H1 (cell line): ENCODE data around the gene CHRNA1. TPM values are rescaled to one million over a fixed set of nuclear protein-coding genes. Genes with fewer than 3 reads are reported as not detected.

Experiments
- GABPA ChIP-seq: IDR thresholded peaks from 2 replicates; pipeline ENCODE4 v1.6.1; 2011; ENCODE audit warnings: mild to moderate bottlenecking, low read length, moderate library complexity, borderline replicate concordance; ENCODE audit not compliant: insufficient read depth
- JUN ChIP-seq: IDR thresholded peaks from 2 replicates; pipeline ENCODE4 v1.6.1; 2011; ENCODE audit warnings: low read depth, mild to moderate bottlenecking, improper control_type of control experiment, low read length
- SAP30 ChIP-seq: fragments of 300-600 bp; sonication (generic); IDR thresholded peaks from 2 replicates; pipeline ENCODE4 v1.7.1; 2012; ENCODE audit warnings: low read length, moderate library complexity, mild to moderate bottlenecking, inconsistent platforms; ENCODE audit not compliant: insufficient read depth, insufficient replicate concordance
- SUZ12 ChIP-seq: fragments of 200-600 bp; sonication (generic); IDR thresholded peaks from 2 replicates; pipeline ENCODE4 v1.6.1; 2012; ENCODE audit warnings: mild to moderate bottlenecking, inconsistent platforms, low read length, moderate library complexity, mixed read lengths
- polyA plus RNA-seq, 7 experiments: library from polyadenylated mRNA; depleted of rRNA in 3 of 7; stranded (reverse) in 5 of 7; unstranded in 2 of 7; fragments of >200 nt in 5 of 7; fragments of 200-250 nt in 2 of 7; gene quantifications; 1 replicate in 5 of 7; 2 replicates in 1 of 7; 4 replicates in 1 of 7; pipeline versions ENCODE4 v1.2.1 to v1.2.3, GENCODE V29; 2011 to 2013; ENCODE audit warnings: missing spikeins in 2 of 7, mixed read lengths in 2 of 7
- total RNA-seq: library from RNA; stranded (reverse); fragmentation: NEBNext Ultra II Directional; extraction: Animal tissue kit (Norgen Biotek cat#: 25700); gene quantifications from 2 replicates; pipeline ENCODE4 v1.2.1, GENCODE V29; 2021
- TF ChIP-seq, protein P1 (sequence below): fragments of 300-600 bp; sonication (generic); IDR thresholded peaks from 2 replicates; pipeline ENCODE4 v1.7.1; 2012; ENCODE audit warnings: low read length, moderate library complexity, mild to moderate bottlenecking, inconsistent platforms; ENCODE audit not compliant: insufficient replicate concordance

Gene CHRNA1
- total and polyA plus RNA-seq, 2 of the 8 experiments (the other 6 are each of a cell fraction or from before 2014, with no cell fraction given), result 0.11 to 0.15 TPM

DNA sequence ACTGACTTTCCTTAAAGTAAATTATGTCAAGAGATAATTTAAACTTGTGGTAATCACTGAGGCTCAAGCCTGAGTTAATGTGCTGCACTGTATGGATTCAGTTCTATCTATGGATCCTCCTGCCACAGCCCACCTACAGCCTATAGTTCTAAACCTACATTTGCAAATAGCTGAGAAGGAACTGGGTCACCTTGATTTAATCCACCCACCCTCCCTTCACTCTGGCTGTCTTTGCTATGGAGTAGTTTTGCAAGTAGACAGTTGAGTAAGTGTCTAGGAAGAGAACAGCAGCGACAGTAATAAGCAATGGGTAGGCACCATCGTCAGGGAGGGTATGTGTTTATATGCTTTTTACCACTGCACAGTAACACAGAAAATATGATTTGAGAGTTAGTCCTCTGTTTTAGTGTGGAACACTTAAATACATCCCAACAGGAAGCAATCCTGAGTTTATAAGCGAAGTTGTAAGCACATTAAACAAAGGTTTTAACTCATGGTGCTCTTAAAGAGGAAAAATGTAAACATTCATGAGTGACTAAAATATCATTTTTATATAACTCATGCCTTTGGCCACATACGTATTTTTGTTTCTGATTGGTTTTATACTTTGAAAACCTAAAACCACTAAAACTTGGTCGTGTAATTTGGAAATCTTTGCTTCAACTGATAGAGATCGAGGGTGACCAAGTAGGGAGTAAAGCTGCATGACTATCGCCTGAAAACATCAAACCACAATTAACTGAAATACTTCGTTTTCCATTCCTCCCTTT, 36.3 kb upstream of the CHRNA1 start (continued):
- TF ChIP-seq, protein P1, sequence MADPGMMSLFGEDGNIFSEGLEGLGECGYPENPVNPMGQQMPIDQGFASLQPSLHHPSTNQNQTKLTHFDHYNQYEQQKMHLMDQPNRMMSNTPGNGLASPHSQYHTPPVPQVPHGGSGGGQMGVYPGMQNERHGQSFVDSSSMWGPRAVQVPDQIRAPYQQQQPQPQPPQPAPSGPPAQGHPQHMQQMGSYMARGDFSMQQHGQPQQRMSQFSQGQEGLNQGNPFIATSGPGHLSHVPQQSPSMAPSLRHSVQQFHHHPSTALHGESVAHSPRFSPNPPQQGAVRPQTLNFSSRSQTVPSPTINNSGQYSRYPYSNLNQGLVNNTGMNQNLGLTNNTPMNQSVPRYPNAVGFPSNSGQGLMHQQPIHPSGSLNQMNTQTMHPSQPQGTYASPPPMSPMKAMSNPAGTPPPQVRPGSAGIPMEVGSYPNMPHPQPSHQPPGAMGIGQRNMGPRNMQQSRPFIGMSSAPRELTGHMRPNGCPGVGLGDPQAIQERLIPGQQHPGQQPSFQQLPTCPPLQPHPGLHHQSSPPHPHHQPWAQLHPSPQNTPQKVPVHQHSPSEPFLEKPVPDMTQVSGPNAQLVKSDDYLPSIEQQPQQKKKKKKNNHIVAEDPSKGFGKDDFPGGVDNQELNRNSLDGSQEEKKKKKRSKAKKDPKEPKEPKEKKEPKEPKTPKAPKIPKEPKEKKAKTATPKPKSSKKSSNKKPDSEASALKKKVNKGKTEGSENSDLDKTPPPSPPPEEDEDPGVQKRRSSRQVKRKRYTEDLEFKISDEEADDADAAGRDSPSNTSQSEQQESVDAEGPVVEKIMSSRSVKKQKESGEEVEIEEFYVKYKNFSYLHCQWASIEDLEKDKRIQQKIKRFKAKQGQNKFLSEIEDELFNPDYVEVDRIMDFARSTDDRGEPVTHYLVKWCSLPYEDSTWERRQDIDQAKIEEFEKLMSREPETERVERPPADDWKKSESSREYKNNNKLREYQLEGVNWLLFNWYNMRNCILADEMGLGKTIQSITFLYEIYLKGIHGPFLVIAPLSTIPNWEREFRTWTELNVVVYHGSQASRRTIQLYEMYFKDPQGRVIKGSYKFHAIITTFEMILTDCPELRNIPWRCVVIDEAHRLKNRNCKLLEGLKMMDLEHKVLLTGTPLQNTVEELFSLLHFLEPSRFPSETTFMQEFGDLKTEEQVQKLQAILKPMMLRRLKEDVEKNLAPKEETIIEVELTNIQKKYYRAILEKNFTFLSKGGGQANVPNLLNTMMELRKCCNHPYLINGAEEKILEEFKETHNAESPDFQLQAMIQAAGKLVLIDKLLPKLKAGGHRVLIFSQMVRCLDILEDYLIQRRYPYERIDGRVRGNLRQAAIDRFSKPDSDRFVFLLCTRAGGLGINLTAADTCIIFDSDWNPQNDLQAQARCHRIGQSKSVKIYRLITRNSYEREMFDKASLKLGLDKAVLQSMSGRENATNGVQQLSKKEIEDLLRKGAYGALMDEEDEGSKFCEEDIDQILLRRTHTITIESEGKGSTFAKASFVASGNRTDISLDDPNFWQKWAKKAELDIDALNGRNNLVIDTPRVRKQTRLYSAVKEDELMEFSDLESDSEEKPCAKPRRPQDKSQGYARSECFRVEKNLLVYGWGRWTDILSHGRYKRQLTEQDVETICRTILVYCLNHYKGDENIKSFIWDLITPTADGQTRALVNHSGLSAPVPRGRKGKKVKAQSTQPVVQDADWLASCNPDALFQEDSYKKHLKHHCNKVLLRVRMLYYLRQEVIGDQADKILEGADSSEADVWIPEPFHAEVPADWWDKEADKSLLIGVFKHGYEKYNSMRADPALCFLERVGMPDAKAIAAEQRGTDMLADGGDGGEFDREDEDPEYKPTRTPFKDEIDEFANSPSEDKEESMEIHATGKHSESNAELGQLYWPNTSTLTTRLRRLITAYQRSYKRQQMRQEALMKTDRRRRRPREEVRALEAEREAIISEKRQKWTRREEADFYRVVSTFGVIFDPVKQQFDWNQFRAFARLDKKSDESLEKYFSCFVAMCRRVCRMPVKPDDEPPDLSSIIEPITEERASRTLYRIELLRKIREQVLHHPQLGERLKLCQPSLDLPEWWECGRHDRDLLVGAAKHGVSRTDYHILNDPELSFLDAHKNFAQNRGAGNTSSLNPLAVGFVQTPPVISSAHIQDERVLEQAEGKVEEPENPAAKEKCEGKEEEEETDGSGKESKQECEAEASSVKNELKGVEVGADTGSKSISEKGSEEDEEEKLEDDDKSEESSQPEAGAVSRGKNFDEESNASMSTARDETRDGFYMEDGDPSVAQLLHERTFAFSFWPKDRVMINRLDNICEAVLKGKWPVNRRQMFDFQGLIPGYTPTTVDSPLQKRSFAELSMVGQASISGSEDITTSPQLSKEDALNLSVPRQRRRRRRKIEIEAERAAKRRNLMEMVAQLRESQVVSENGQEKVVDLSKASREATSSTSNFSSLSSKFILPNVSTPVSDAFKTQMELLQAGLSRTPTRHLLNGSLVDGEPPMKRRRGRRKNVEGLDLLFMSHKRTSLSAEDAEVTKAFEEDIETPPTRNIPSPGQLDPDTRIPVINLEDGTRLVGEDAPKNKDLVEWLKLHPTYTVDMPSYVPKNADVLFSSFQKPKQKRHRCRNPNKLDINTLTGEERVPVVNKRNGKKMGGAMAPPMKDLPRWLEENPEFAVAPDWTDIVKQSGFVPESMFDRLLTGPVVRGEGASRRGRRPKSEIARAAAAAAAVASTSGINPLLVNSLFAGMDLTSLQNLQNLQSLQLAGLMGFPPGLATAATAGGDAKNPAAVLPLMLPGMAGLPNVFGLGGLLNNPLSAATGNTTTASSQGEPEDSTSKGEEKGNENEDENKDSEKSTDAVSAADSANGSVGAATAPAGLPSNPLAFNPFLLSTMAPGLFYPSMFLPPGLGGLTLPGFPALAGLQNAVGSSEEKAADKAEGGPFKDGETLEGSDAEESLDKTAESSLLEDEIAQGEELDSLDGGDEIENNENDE, result no peak
- TF ChIP-seq GABPA (no peak), JUN (no peak), SAP30 (no peak), SUZ12 (no peak)
